IPS-18c (cell line): ENCODE results near the gene NDUFA9.
A peak's percentile ranks its signal among the peaks of the same experiment; 100 is the strongest.

Experiments used
- H3K4me3 ChIP-seq: 2 replicates; pipeline ENCODE4 v1.7.0; 2013; ENCODE audit warnings: low read depth, mild to moderate bottlenecking, low read length, moderate library complexity; ENCODE audit not compliant: insufficient read depth
- H3K9me3 ChIP-seq: one replicate; pipeline ENCODE4 v1.6.1; 2013; ENCODE audit warnings: mild to moderate bottlenecking, low read length, moderate library complexity; ENCODE audit not compliant: control insufficient read depth, insufficient read depth

The NDUFA9 gene

GRCh38 chr12:4648501-4649357, at the start of gene NDUFA9, which contains the start of gene AKAP3:
Gene NDUFA9 (plus strand): TSS chr12:4649114. CDS start chr12:4649127, 13 bp downstream.
Gene AKAP3 (minus strand): TSS chr12:4649051. CDS start chr12:4638196, 10,855 bp downstream.
- no peaks in the 10 kb centered on the region for H3K9me3 ChIP-seq
- peak within 1 kb of the TSS; percentile 88 for H3K4me3 ChIP-seq

DNA sequence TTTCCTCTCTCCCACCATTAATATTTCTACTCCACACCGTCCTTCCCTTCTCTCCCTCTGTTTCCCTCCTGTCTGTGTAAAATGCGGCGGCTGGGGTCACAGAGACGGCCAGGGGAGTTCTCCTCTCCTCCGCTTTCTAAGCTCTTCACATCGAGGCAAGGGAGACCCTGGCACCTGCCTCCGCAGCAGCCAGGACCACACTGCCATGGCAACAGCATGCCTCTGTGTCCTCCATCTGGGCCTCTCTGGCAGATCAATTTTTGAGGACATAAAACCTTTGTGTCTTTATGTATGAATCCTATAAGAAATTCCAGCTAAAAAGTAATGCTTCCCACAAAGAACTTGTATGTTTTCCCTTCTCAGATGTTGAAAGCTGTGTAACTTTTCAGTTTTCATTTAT, 45.5 kb upstream of the NDUFA9 start:
- no peak overlapping the region for H3K4me3 ChIP-seq

GRCh38 chr12:4603946-4604345, 45.0 kb upstream of the NDUFA9 start:
- no peaks in the 10 kb centered on the region for H3K9me3 ChIP-seq
- H3K4me3 ChIP-seq = no peak overlapping the region

More for the DNA sequence above, 45.5 kb upstream of the NDUFA9 start:
- H3K9me3 ChIP-seq = no peaks in the 10 kb centered on the region

- Histone ChIP-seq H3K9me3 (no peaks in the 10 kb centered on the region), H3K4me3 (peak overlapping the region; percentile 77)
Observed at GRCh38 chr12:4604684-4605193, 44.2 kb upstream of the NDUFA9 start.

- H3K9me3 ChIP-seq = no peaks in the 10 kb centered on the region
- no peak overlapping the region for H3K4me3 ChIP-seq
Observed at GRCh38 chr12:4607056-4607455, 41.9 kb upstream of the NDUFA9 start.

DNA sequence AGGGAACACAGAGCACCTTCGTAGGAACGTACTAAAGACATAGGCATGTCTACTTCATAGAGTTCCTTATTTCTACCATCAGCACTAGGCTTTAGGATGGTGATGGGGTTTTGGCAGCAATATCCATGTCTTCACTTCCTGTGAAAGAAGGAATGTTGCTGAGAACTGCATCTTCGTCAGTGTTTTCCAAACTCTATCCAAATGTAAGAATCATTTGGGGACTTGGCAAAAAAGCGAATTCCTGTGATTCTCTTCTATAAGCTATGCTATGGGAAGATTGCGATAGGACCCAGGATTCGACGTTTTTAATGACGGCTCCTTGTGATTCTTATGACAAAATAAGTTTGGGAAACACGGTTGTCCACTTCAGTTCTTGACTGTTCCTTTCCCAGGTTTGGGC, 39.8 kb upstream of the NDUFA9 start:
- Histone ChIP-seq H3K9me3 (no peaks in the 10 kb centered on the region), H3K4me3 (no peak overlapping the region)

DNA sequence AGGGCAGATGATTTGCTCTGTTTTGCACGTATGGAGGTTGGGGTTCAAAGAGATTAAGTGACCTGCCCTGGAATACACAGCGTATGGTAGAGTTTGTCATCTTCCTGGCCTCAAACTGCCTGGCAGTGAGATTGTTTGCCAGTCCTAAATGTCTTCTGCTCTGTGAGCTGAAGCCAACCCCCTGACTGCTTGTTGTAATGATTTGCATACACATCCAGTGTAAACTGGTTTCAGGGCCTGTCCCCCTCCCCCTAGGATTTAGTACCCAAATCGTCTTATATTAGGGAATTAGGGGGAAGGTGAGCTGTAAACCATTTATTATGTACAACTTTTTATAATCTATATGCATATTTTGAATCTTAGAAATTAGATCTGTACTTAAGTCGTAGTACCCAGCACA, 38.4 kb upstream of the NDUFA9 start:
- Histone ChIP-seq H3K4me3 (no peak overlapping the region), H3K9me3 (no peaks in the 10 kb centered on the region)

DNA sequence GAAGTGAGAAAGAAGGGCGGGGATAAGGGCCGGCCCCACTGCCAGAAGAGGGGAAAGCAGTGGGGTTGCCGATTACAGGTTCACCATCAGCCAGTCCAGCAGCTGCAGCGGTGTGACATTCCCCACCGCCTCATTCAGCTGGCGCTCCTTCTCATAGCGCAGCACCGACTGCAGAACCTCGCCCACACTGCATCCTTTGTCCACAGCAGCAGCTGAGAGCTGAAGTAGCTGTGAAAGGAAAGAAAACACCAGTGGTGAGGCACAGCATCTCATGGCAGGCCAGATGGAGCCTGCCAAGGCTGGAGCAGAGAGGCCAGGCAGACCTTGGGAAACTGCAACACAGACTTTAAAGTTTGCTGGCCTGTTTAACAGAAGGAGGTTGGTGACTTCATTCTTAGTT, 33.2 kb upstream of the NDUFA9 start:
- no peaks in the 10 kb centered on the region for H3K9me3 ChIP-seq
- H3K4me3 ChIP-seq = no peak overlapping the region

DNA sequence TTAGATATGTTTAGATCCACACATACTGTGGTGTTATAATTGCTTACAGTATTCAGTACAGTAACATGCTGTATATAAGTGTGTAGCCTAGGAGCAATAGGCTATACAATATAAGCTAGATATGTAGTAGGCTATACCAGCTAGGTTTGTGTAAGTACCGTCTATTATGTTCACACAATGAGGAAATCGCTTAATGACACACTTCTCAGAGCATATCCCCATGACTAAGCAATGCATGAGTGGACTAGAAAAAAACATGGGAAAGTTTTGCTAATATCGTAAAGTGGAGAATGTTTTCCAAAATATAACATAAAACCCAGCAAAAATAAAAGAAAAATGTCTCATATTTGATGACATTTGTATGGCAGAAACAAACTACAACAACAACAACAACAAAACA, 27.4 kb upstream of the NDUFA9 start:
- Histone ChIP-seq H3K4me3 (no peak overlapping the region), H3K9me3 (no peaks in the 10 kb centered on the region)

GRCh38 chr12:4626543-4626942, 22.4 kb upstream of the NDUFA9 start:
- no peaks in the 10 kb centered on the region for H3K9me3 ChIP-seq
- H3K4me3 ChIP-seq = no peak overlapping the region

DNA sequence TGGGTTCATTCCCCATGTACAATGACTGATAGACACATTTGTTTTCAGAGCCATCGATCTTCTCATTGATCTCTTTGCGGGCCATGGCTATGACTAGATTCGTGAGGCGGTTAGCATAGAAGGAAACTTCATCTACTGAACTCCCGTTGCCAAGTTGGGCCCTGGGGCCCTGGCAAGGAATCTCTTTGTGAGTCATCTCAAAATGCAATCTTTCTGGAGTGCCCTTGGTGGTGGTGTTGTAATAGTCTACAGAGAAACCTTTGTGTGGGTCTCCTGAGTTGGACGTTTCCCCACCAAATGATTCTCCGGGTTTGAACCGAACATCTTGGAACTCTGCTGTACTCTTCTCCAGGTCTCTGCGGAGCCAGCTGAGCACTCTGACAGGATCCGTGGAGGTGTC, 20.5 kb upstream of the NDUFA9 start:
- Histone ChIP-seq H3K9me3 (no peaks in the 10 kb centered on the region), H3K4me3 (no peak overlapping the region)

DNA sequence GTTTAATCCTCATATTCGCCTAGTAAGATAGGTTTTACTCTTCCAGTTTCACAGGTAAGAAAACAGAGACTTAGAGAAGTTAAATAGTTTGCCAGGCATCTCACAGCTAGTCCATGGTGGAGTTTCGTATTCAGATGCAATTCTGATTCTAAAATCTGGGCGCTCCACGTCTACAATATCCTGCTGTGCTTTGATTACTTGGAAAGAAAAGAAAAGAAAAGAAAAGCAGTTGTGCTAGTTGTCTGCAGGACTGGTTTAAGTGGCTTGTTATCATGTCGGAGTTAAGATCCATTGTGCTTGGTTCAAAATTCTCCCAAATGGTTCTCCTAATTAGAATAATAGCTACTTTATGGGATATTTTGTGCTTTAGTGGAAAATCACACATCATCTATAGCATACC, 18.7 kb upstream of the NDUFA9 start:
- H3K4me3 ChIP-seq = no peak overlapping the region
- H3K9me3 ChIP-seq = no peaks in the 10 kb centered on the region

DNA sequence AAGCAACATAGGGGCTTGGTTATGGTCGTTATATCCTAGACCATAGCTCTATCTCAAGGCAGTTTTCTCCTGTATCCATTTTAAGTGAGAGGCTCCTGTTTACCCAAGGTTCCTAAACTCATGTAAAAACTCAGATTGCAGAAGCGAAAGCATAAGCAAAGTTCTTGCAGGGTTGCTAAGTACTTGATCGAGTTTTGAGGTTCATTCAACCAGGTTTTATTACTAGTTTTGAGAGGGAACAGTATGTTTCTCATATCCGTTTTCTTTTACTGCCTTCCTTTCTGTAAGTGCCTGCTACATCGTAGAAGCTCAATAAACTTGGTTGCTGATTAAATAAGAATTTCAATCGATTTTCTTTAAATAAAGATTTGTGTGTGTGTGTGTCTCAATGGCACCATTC, 5.2 kb upstream of the NDUFA9 start:
- no peaks in the 10 kb centered on the region for H3K9me3 ChIP-seq
- H3K4me3 ChIP-seq = no peak overlapping the region

DNA sequence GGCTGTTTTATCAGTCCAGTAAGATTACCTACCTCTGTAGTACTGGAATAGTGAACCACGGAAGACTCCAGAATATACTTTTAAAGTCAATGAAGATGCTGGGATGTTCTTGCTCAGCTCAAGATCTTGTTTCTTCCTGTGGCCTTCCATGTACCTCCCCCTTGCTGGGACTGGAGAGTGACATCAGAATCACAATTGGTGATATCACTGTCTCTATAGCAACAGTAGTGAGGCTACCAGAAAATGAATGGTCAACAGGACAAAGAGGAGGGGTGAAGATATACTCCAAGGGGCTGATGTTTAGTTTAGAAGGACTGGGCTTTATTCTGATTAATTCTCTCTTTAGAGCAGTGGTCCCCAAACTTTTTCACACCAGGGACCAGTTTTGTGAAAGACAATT, 3.9 kb upstream of the NDUFA9 start:
- Histone ChIP-seq H3K9me3 (no peaks in the 10 kb centered on the region), H3K4me3 (no peak overlapping the region)

DNA sequence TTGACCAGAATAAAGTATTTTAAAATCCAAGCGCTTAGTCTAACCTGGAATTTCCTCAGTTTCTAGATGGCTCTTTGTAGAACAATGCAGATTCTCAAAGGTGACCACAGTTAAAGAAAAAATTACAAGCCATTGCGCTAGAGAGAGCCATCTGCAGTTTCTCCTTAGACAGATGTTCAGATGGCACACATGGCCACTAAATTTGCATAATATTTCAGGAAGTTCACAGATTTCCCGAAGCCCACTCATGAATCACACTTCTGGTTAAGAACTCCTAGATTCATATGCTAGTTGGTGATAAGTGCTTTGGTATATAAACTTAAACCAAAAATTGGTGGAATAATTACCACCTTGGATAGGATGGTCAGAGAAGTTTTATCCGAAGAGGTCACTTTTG, 812 bp upstream of the NDUFA9 start:
- no peaks in the 10 kb centered on the region for H3K9me3 ChIP-seq
- H3K4me3 ChIP-seq = peak overlapping the region; percentile 88

DNA sequence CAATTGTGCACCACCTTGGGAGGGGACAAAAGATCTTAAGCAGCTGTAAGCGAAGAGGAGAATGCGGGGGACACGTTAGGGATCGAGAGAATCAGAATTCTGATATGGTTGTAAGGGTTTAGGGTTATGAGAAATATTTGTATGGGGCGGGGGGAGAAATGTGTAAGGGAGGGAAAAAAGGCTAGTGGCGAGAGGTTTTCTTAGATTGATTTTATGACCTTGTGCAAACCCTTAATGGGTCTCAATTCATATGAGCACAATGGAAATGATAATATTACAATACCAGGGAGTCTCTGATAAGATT, 396 bp downstream of the NDUFA9 start:
- no peaks in the 10 kb centered on the region for H3K9me3 ChIP-seq
- peak overlapping the region; percentile 88 for H3K4me3 ChIP-seq

GRCh38 chr12:4653257-4653656, 4.3 kb downstream of the NDUFA9 start:
- Histone ChIP-seq H3K9me3 (no peaks in the 10 kb centered on the region), H3K4me3 (no peak overlapping the region)

DNA sequence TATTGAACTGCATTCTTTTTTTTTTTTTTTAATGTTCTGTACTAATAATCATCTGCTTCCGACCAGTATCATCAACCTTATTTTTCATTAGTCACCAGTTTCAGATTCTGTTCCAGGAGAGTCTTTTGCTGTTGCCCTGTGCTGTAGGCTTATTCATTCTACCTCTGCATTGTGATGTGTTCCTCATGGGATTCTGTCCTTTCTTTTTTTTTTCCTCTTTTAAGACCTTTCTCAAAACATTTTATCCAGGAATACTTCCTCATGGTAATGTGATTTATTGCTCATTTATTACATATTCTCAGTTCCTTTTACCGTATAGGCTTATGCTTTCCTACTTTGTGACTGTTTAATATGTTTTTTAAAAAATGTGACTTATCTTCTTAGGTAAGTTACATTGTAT, 4.8 kb downstream of the NDUFA9 start:
- no peaks in the 10 kb centered on the region for H3K9me3 ChIP-seq
- no peak overlapping the region for H3K4me3 ChIP-seq
